HG03280 (cell line): ENCODE results near the gene C11orf42.

ENCODE experiments used
- ATAC-seq: cut with Tn5 transposase; IDR thresholded peaks from one replicate; pipeline ENCODE4 v1.9.1; 2021; ENCODE audit warnings: mild to moderate bottlenecking, moderate library complexity; ENCODE audit not compliant: unreplicated experiment

The C11orf42 gene

DNA sequence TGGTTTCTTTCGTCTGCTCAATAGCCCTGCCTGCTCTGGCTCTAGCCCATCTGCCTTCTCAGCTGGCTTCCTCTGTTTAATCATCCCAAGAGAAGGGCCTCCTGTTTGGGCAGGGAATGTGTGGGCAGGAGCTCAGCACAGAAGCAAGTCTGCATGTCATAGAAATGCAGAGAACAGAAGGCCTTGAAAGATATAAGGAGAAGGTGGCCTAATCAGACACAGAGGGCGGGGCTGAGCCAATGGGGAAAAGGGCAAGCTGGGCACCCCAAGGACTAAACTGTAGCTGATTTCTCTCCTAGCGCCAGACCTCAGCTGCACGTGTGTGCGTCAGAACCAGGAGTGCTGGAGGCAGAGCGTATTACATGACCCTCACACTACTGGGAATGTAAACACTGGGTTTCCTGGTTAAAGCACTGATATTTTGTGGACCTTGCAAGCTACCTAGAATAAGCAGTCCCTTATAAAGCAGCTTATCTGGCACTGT, 46.7 kb downstream of the C11orf42 start:
- no peak for ATAC-seq

DNA sequence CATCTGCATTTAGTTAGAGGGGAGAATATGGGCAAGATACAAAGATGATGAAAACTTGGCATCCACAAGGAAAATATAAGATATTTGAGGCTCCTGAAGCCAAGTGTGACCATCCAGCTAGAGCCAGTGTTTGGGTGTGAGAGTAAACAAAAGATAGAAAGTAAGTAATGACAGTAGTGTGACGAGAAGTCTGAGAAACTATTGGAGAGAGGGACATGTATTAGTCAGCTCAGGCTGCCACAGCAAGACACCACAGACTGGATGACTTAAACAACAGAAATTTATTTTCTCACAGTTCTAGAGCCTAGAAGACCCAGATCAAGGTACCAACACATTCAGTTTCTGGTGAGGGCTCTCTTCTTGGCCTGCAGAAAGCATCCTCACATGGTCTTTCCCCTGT, 47.8 kb downstream of the C11orf42 start:
- ATAC-seq, result peak; percentile 56

DNA sequence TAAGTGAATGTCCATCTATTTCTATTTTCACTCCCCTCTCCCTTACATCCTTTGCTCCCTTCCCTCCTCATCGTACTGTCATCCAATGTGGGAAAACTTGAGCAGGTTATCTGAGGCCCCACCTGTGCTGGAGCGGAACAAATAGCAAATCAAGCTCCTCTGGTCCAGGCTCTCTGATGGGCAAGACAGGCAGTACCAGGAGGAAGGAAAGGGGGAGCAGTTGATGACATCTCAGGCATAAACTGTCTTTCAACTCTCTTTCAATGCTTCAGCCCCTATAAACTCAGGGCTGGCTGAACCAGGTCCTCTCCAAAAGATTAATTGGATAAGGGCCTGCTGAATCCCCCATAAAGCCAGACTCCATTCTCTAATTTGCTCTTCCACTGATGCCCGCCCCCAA, 52.8 kb downstream of the C11orf42 start:
- no peak for ATAC-seq

DNA sequence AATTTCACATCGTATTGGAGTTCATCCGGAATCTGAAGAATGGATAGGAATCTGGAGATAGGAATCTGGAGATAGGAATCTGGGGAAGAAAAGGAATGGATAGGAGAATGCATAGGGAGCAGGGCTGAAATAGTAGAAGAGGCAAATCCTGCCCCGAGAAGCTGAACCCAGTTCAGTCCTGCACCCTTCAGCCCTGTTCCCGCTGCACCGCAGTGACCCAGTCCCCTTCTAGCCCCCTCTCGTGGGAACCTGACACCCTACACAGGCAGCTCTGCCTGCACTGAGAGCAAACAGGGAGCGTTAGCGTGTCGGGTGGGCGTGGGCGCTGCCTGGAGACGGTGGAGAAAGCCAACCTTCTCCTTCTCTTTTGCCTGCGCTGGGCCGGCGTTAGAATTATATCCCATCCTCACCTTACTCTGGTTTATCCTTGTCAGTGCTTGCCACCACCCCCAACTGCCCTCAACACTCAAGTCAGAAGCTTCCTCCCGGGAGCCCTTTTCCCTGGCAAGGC, 53.3 kb downstream of the C11orf42 start:
- ATAC-seq, result no peak

DNA sequence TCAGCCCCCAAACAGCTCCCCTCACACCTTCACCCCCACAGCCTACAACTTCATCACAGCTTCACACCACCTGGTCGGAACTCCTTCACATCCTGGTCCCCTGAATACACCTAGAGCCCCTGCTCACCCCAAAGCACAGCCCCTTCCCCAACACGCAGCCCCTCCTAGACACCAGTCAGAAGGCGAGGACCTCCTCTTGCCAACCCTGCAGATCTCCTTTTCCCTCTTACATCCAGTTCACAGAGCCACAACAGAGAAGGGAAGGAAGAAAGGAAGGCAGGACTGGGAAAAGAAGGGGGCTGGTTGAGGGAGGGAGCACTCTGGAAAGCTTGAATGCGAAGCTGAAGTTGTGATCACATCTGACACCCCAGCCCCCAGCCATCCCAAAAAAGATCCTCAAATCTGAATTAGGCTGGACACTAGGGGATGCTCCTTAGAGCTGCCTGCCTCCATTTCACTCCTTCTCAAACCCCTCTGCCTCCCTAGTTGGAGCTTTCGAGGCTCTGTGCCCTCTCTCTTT, 54.9 kb downstream of the C11orf42 start:
- no peak for ATAC-seq
